LHCN-M2 (cell line): ENCODE results near the gene G2E3. TPM values are rescaled to one million over a fixed set of nuclear protein-coding genes. Genes with fewer than 3 reads are reported as not detected.
"Not testable (repeated sequence)": the region's sequence is repeated elsewhere in the genome, so short reads cannot be mapped to it uniquely, and the experiment has no call there.

ENCODE experiments used
- DNase-seq: peaks from one replicate; pipeline ENCODE4 v3.0.0-alpha.2; 2012; ENCODE audit warnings: low read depth
- total RNA-seq: library from RNA; depleted of rRNA; stranded (reverse); fragments of >200 nt; gene quantifications from 2 replicates; pipeline ENCODE4 v1.2.3, GENCODE V29; 2014

Gene G2E3
- total RNA-seq, 1 experiment from 2014 or later, result 29.0 TPM

DNA sequence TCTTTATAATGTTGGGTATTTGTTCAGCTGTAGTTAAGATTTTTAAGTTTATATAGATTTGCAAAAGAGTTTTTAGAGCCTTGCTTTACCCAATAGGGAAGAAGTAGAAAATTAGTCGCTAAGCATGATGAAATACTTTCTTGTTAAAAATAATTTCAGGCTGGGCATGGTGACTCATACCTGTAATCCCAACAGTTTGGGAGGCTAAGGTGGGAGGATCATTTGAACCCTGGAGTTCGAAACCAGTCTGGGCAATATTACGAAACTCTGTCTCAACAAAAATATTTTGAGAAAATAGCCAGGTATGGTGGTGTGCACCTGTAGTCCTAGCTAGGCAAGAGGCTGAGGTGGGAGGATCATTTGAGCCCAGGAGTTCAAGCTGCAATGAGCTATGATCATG lies 44.4 kb downstream of the G2E3 start:
- no peak for DNase-seq

DNA sequence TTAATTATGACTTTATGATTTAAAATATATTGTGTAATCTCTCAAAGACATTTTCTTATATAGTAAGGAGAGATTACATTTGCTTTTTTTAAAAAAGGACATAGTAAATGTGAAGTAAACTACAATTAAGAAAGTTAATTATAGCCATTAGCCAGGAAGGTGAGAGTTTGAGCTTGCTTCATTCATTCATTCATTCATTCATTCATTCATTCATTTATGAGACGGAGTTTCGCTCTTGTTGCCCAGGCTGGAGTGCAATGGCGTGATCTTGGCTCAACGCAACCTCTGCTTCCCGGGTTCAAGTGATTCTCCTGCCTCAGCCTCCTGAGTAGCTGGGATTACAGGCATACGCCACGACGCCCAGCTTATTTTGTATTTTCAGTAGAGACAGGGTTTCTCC lies 45.7 kb downstream of the G2E3 start:
- not testable (repeated sequence) for DNase-seq

DNA sequence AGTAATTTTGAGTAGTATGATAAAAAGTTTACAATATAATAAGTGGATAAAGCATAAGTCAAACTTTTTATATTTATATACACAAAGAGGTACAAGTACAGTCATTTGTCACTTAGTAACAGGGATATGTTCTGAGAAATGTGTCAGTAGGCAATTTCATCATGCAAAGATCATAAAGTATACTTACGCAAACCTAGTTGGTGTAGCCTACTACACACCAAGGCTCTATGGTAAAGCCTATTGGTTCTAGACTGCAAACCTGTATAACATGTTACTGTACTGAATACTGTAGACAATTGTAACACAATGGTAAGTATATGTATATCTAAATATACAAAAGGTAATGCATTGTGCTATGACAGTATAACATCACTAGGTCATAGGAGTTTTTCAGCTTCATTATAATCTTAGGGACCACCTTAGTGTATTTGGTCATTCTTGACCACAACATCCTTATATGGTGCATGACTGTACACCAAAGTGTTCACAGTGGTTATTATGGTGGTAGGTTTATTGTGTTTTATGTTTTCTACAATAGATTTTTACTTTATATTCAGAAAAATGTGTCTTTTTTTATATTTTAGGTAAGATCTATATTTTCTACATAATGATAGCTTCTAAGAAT lies 48.3 kb downstream of the G2E3 start:
- DNase-seq, result peak; percentile 64

DNA sequence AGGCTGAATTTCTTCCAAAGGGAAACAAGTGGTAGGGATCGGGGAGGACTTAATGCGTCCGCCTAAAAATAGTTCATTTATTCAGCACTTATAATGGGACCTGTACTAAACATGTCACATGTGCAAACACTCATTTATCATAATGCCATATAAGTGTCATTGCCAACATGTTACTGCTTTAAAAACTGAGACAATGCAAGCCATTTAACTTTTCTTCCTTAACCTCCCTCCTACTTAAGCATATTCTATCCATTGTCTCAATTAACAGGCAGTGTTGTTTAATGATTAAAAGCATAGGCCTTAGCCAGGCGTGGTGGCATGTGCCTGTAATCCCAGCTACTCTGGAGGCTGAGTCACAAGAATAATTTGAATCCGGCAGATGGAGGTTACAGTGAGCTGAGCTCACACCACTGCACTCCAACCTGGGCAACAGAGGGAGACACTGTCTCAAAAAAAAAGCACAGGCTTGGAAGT lies 49.6 kb downstream of the G2E3 start:
- DNase-seq, result peak; percentile 67

DNA sequence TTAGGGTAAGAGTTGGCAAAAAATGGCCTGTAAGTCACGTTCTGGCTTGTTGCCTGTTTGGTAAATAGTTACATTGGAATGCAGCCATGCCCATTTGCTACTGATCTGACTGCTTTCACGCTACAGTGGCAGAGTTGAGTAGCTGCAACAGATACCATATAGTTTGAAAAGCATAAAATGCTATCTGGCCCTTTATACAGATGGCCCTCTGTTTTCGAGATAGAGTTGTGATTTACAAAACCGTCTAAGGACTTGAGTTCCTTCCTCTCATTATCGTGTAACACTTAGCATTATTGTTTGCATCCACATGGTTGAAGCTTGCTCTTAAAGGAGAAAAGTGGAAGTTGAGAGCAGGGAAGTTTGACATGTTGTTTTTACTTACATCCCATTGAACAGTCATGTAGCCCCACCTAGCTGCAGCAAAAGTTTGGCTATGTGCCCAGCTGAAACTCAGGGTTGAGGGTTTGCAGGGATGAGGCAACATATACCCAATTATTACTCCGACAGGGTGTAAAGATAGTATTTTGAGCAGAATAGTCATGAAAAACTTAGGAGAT lies 51.9 kb downstream of the G2E3 start:
- DNase-seq, result peak; percentile 79

DNA sequence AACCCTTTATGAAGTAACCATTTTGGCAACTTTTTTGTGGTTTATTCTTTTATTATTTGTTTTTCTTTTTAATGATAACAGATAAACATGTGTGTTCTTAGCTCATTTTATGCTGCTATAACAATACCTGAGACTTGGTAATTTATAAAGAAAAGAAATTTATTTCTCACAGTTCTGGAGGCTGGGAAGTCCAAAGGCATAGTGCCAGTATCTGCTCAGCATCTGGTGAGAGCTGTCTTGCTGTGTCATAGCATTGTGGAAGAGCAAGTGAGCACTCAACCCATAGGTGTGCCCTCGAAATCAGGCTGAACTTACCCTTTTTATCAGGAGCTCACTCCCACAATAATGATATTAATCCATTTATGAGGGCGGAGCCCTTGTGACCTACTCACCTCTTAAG lies 55.2 kb downstream of the G2E3 start:
- no peak for DNase-seq

DNA sequence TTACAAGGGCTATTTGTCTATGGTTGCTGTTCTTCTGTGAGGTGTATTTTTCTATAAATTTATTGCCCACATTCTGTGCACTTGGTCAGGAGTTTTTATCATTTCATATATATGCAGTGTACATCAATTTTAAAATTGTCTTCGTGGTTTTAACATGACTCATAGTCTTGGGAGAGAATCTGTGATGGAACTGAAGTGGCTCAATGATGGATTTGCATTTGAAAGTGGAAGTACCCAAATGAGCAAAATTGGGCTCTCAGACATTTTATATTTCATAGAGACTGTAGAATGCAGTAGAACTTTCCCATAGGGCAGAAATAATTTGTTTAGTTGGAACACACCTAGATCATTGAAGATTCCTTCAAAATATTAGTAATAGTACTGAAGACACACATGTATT lies 61.2 kb downstream of the G2E3 start:
- peak; percentile 64 for DNase-seq

DNA sequence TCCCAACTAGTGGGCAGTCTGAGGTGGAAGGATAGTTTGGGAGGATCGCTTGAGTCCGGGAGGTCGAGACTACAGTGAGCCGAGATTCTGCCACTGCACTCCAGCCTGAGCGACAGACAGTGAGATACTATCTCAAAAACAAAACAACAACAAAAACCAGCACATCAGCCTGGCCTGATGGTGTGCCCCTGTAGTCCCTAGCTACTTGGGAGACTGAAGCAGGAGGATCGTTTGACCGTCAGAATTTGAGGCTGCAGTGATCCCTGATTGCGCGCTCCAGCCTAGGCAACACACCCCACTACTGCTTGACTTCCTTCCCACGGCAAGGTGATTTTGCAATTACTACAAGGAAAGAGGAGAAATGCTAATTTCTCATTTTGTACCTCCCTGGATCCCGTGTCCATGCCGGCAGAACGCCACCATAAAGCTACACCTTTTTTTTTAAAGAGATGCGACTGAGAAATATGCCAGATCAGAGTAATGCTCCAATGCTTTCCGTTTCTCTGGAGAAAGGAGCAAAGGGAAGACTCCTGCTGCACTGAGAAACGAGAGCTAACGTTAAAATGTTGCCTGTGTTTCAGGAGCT lies 62.5 kb downstream of the G2E3 start:
- no peak for DNase-seq

DNA sequence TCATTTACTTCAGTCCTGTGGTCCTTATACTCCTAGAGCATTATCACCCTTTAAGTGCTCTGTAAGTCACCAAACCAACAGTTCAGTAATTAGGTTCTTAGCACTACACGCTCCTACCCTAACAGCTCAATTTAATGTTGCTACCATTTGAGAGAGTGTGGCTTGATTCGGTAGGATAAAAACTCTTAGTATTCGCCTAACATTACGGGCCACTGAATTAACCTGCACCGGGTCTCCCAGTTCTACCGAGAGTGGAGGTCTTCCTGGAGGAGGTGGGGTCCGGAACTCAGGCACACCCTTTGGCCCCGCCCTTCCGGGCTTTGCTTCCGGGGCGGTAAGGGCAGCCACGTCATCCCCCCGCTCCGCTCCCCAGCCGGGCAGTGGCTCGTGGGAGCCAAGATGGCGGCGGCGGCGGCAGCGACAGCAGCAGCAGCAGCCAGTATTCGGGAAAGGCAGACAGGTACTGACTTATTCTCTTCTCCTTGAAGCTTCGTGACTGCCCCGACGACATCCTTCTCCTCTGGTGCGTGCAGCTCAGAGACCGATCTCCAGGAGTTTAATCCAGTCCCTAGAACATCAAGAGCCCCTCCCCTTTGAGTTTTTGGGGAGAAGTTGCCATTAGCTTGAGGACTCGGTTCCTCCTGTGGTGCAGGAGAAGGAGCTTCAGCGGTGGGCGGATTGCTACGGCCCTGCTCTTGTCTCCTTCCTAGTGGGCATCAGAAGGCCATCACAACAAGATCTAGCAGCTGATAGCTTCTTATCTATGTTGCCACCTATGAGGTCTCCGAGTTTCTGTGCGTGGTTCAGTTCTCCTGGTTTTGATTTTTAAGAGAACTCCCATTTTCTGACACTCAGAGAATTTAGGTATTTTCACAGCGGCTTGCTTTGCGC lies 63.2 kb downstream of the G2E3 start, which contains the start of gene SCFD1:
Gene SCFD1 (plus strand): TSS at position 380 of the 891 bp plus-strand sequence. CDS start 20 bp downstream, at position 400.
- DNase-seq, result peak; percentile 83

DNA sequence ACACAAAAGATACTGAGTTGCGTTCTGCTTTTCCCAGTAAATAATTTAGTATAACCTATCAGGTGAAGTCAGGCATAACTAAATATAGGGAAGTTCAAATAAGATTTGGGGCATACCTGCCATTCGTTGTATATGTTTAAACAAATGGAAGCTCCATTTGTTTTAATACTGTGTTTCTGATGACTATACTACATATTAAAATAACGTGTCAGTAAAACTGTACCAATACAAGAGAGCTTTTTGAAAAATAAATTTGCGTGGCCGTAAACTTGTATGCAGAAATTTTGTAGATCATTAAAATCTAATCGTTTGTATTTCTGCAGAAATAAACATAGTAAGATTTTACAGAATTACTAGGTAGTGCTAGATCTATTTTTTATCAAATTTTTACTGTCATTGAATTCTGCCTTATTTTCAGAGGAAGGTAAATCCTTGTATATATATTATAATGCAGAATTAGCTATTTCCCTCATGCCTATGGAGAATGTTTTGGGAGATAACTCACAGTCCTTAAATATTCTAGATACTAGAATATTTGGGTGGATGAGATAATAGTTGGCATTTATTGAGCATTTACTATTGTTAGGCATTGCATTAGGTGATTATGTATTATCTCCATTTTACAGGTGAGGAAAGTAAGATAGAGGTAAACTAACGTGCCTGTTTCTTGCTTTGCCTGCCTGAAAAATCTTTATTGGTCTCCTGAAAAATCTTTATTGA lies 64.6 kb downstream of the G2E3 start:
- no peak for DNase-seq

DNA sequence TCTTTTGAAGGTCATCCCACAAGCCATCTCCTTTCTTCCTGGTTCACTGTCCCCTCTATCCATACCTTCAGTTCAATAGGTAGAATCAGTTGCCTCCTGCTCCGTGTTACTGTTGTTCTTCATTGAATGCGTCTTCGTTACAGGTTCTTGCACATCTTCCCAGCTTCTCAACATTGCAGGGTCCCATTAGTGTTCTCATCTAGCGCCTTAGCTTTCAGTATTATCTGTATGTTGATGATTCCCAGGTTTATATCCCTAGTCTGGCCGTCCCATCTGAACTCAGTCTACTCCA lies 65.1 kb downstream of the G2E3 start:
- DNase-seq, result no peak

DNA sequence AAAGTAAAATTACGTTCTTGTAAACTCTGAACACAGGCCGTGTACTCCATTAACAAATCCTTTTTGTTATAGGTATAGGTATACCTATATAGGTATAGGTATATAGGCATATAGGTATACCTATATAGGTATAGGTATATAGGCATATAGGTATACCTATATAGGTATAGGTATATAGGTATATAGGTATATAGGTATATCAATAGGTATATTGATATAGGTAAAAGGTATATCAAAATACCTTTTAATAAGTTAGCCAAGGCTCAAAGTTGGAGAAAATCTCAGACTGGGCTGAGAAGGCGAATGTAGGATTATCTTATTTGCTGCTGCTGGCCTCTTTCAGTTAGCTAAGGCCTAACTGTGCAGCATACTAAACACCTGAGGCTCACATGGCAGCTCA lies 66.6 kb downstream of the G2E3 start:
- DNase-seq, result no peak

DNA sequence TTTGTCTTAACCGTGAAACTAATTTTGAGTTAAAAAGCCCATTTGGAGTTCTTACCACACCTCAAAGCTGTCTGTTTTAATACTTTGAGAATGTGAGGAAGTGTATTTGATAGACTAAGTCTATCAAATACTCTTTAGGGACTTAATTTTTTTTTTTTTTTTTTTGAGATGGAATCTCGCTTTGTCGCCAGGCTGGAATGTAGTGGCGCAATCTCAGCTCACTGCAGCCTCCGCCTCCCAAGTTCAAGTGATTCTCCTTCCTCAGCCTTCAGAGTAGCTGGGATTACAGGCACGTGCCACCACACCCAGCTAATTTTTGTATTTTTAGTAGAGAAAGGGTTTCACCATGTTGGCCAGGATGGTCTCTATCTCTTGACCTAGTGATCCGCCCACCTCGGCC lies 70.5 kb downstream of the G2E3 start:
- DNase-seq, result peak; percentile 45

DNA sequence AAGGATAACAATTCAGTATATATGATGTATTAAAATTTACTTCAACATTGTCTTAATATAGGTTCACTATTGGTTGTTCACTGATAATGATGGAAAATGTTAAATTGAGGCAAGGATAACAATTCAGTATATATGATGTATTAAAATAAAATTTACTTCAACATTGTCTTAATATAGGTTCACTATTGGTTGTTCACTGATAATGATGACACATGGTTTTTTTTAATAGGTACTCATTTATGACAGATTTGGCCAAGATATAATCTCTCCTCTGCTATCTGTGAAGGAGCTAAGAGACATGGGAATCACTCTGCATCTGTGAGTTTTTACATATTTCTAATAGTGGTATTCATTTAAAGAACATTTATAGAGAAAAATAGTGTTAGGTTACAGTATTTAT lies 71.3 kb downstream of the G2E3 start:
- no peak for DNase-seq

DNA sequence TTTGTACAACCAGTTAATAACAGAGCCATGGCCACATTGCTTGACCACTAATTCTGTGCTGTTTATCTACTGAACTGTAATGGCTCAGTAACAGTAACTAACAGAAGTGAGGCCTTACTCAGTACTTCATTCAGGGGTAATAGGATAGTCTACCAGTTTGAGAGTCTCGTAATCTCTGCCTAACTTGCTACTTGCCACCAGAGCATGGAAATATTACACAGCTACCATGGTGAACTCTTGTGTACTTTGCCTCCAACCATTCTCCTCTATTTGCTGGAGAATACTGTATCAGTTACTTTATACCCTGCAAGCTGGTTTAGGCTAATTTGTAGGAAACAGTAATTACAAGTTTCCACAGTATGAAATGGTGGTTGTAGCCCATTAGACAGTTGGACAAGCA lies 73.8 kb downstream of the G2E3 start:
- no peak for DNase-seq

DNA sequence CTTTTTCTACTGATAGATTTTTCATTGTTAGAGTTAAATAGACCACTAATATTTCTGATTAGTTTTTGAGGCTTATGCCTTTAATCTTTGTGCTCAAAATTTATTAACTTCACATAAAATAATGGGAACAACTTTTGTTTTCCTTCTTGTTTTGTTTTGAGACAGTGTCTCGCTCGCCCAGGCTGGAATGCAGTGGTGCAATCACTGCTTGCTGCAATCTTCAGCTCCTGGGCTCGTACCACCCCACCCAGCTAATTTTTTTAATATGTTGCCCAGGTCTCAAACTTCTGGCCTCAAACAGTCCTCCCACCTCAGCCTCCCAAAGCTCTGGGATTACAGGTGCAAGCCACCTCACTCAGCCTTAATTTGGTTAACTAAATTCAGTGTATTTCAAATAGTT lies 80.0 kb downstream of the G2E3 start:
- DNase-seq, result no peak

DNA sequence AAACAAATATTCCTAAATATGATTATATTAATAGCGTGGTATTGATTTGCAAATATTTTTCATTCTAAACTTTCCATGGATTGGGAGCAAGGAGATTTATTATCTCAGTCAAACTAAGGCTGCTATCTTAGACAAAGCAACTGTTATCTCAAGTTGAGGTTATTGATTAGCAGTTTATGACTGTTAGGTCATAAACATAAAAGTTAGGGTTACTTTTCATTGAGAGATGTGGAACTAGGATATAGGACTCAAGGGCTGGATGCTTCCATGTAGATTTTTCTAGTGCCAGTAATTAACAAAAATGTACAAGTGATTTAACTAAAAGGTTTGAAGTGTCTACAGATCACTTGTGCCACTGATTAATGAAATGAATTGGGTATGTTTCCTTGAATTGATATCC lies 82.2 kb downstream of the G2E3 start:
- no peak for DNase-seq

DNA sequence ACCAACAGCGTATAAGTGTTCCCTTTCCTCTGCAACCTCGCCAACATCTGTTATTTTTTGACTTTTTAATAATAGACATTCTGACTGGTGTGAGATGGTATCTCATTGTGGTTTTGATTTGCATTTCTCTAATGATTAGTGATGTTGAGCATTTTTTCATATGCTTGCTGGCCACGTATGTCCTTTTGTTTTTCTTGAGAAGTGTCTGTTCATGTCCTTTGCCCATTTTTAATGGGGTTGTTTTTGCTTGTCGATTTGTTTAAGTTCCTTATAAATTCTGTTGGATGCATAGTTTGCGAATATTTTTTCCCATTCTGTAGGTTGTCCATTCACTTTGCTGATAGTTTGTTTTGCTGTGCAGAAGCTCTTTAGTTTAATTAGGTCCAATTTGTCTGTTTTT lies 85.5 kb downstream of the G2E3 start:
- DNase-seq, result not testable (repeated sequence)

DNA sequence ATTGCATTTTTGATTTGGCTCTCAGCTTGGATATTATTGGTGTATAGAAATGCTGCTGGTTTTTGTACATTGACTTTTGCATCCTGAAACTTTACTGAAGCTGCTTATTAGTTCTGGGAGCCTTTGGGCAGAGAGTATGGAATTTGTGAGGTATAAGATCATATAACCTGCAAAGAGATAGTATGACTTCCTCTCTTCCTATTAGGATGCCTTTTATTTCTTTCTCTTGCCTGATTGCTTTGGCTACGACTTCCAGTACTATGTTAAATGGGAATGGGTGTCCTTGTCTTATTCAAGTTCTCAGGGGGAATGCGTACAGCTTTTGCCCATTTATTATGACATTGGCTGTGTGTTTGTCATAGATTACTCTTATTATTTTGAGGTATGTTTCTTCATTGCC lies 86.6 kb downstream of the G2E3 start:
- no peak for DNase-seq

DNA sequence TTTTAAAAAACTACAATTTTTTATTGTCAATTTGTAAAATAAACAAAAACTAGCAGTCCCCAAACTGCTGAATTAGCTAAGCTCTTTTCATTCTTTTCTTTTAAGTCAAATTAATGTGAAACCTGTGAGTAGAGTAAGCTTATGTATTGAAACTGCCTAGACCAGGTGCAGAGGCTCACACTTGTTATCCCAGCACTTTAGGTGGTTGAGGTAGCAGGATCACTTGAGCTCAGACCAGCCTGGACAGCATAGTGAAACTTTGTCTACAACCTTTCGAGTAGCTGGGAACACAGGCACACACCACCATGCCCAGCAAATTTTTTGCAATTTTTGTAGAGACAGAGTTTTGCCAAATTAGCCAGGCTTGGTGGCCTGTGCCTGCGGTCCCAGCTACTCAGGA lies 89.5 kb downstream of the G2E3 start:
- DNase-seq, result no peak

DNA sequence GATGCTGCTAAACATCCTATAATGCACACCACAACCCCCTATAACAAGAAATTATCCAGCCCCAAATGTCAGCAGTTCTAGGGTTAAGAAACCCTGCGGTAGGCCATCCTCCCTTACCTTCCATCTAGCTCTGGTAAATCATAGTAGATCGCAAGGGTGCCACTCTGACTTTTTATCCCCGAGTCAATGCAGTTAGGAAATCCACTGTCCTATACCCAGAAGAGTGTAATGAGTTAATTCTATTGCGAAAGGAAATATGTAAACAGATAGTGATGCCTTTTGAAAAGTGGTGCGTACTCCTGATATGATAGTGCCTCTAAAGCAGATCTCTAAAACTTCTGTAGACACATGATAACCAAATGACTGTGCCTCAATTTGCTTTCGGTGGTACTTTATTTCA lies 93.0 kb downstream of the G2E3 start:
- DNase-seq, result no peak

DNA sequence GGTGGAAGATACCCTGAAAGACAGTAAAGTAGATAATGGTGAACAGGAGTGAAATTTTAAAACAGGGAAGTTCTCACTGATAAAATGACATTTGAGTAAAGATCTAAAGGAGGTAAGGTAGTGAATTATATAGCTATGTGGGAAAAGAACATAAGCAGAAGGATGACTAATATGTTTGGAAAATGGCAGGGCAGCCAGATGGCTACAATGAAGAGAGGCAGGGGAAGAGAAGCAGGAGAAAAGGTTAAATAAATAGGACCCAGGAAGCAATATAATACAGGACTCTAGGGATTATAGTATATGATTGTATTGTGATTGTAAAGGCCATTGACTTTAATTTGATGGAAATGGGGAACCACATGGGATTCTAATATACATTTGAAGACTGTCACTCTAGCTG lies 96.2 kb downstream of the G2E3 start:
- DNase-seq, result no peak
